MCF 10A (cell line): ENCODE results near the gene RTBDN. TPM values are rescaled to one million over a fixed set of nuclear protein-coding genes. Genes with fewer than 3 reads are reported as not detected.

Experiments used
- BruUV-seq: library from RNA; stranded (reverse); fragments of 400-500 nt; replicated peaks from 2 replicates; lab custom pipeline; 2021; lab: Mats Ljungman, UMichigan
- CTCF ChIA-PET: fragments of 300-600 bp; sonication (Branson Sonifier 250); formaldehyde crosslinking; extraction: SDS; loops from one replicate; lab custom pipeline; 2021; ENCODE audit warnings: antibody characterized with exemption, inconsistent platforms; lab: Yijun Ruan, JAX
- POLR2A ChIA-PET: fragments of 300-600, 350-650 bp; sonication (Branson Sonifier 250); formaldehyde crosslinking; extraction: SDS; loops from one replicate; lab custom pipeline; 2020; ENCODE audit warnings: antibody characterized with exemption, inconsistent platforms; lab: Yijun Ruan, JAX
- DNase-seq: peaks from one replicate; pipeline ENCODE4 v3.0.0-alpha.2; 2018; ENCODE audit not compliant: unreplicated experiment
- H3K27ac Mint-ChIP-seq: one replicate; pipeline ENCODE4 v1.8.0; 2022; ENCODE audit warnings: mild to moderate bottlenecking, low read depth, mixed read lengths; ENCODE audit not compliant: unreplicated experiment
- H3K27me3 Mint-ChIP-seq: one replicate; pipeline ENCODE4 v1.8.0; 2022; ENCODE audit warnings: mixed read lengths; ENCODE audit not compliant: insufficient read depth, unreplicated experiment
- H3K36me3 Mint-ChIP-seq: one replicate; pipeline ENCODE4 v1.8.0; 2022; ENCODE audit warnings: mild to moderate bottlenecking, moderate library complexity, mixed read lengths; ENCODE audit not compliant: insufficient read depth, unreplicated experiment
- H3K4me1 Mint-ChIP-seq: one replicate; pipeline ENCODE4 v1.8.0; 2022; ENCODE audit warnings: mixed read lengths; ENCODE audit not compliant: insufficient read depth, unreplicated experiment
- H3K4me3 Mint-ChIP-seq: one replicate; pipeline ENCODE4 v1.8.0; 2022; ENCODE audit warnings: mild to moderate bottlenecking, moderate library complexity, mixed read lengths; ENCODE audit not compliant: unreplicated experiment
- H3K9me3 Mint-ChIP-seq: one replicate; pipeline ENCODE4 v1.8.0; 2022; ENCODE audit warnings: mixed read lengths; ENCODE audit not compliant: unreplicated experiment
- CTCF ChIP-seq: fragments of 200-600 bp; IDR thresholded peaks from one replicate; pipeline ENCODE4 v1.8.0; 2022; ENCODE audit warnings: antibody characterized with exemption, mild to moderate bottlenecking; ENCODE audit not compliant: unreplicated experiment
- intact Hi-C: fragments of 100-400 bp; cut with micrococcal nuclease; formaldehyde crosslinking; loops from 2 replicates; pipeline ENCODE4 v1.14.1; 2022
- total RNA-seq: library from RNA; stranded (reverse); gene quantifications from 2 replicates; pipeline ENCODE4 v1.2.3, GENCODE V29; 2022

The RTBDN gene
- total RNA-seq, 1 experiment from 2014 or later: not detected

GRCh38 chr19:12785431-12786031 lies 48.8 kb downstream of the RTBDN start:
- no peaks in the 10 kb centered on the region for H3K9me3 Mint-ChIP-seq
- peaks cover 3% of the 10 kb centered on the region for H3K36me3 Mint-ChIP-seq
- no peak overlapping the region for H3K27ac Mint-ChIP-seq
- BruUV-seq: no TSS peak
- DNase-seq: no peak
- CTCF ChIA-PET: interaction anchor here (0.5 to 1.5 kb wide), 6 partner anchors 9 to 1239 kb away, joined by 3 to 4 read pairs (median 4); no protein-coding TSS in a partner anchor
- H3K4me3 Mint-ChIP-seq: no peak overlapping the region
- POLR2A ChIA-PET: interaction anchor here (0.8 to 5.0 kb wide), 3 partner anchors 9 to 161 kb away, joined by 3 to 132 read pairs (median 6); partner anchors contain the start of gene HOOK2
- H3K4me1 Mint-ChIP-seq: peaks cover 18% of the 10 kb centered on the region
- H3K27me3 Mint-ChIP-seq: no peaks in the 10 kb centered on the region
- intact Hi-C loops: no loop called here
- no peak for TF ChIP-seq CTCF

GRCh38 chr19:12784871-12785430 lies 49.4 kb downstream of the RTBDN start:
- ChIA-PET CTCF (interaction anchor here (0.9 to 1.5 kb wide), 2 partner anchors 12 to 63 kb away, joined by 3 to 4 read pairs; no protein-coding TSS in a partner anchor), POLR2A (interaction anchor here (0.8 to 5.0 kb wide), 2 partner anchors 8 to 11 kb away, joined by 3 to 132 read pairs; partner anchors contain the start of gene HOOK2)
- Mint-ChIP-seq H3K9me3 (no peaks in the 10 kb centered on the region), H3K36me3 (no peaks in the 10 kb centered on the region), H3K27me3 (no peaks in the 10 kb centered on the region), H3K27ac (no peak overlapping the region), H3K4me1 (peaks cover 13% of the 10 kb centered on the region), H3K4me3 (no peak overlapping the region)
- DNase-seq: no peak
- BruUV-seq: no TSS peak
- intact Hi-C loops: no loop called here
- TF ChIP-seq CTCF: no peak

GRCh38 chr19:12784394-12784870 lies 49.9 kb downstream of the RTBDN start:
- POLR2A ChIA-PET: interaction anchor here (0.7 to 2.7 kb wide), 2 partner anchors 9 to 10 kb away, joined by 3 to 91 read pairs; partner anchors contain the start of gene JUNB
- no peak overlapping the region for H3K27ac Mint-ChIP-seq
- CTCF ChIA-PET: no interaction called here
- BruUV-seq: no TSS peak
- H3K27me3 Mint-ChIP-seq: no peaks in the 10 kb centered on the region
- intact Hi-C loops: no loop called here
- no peaks in the 10 kb centered on the region for H3K9me3 Mint-ChIP-seq
- no peak for DNase-seq
- TF ChIP-seq CTCF: no peak
- no peak overlapping the region for H3K4me3 Mint-ChIP-seq
- H3K36me3 Mint-ChIP-seq: no peaks in the 10 kb centered on the region
- peaks cover 13% of the 10 kb centered on the region for H3K4me1 Mint-ChIP-seq

- BruUV-seq: no TSS peak
- Mint-ChIP-seq H3K27ac (no peak overlapping the region), H3K4me1 (peaks cover 9% of the 10 kb centered on the region), H3K27me3 (no peaks in the 10 kb centered on the region), H3K9me3 (no peaks in the 10 kb centered on the region), H3K36me3 (no peaks in the 10 kb centered on the region), H3K4me3 (peak overlapping the region; percentile 68)
- no peak for TF ChIP-seq CTCF
- DNase-seq: peak; percentile 58
- intact Hi-C loops: no loop called here
- ChIA-PET POLR2A (interaction anchor here (0.7 to 2.7 kb wide), 4 partner anchors 9 to 84 kb away, joined by 3 to 91 read pairs (median 3); partner anchors contain the start of gene JUNB), CTCF (interaction anchor here (2.0 kb wide), 1 partner anchor 63 kb away, joined by 7 read pairs; no protein-coding TSS in a partner anchor)
Observed at GRCh38 chr19:12783849-12784393, 50.5 kb downstream of the RTBDN start.
